ACC112 (cell line): ENCODE data around the gene TSPAN9.
A peak's percentile ranks its signal among the peaks of the same experiment; 100 is the strongest.

ENCODE experiments used
- H2AFZ ChIP-seq: fragments of 200-600 bp; sonication (generic); one replicate; pipeline ENCODE4 v1.6.0; 2017; ENCODE audit warnings: antibody characterized with exemption, low read length; ENCODE audit not compliant: unreplicated experiment
- H3K27ac ChIP-seq: fragments of 200-600 bp; sonication (generic); 2 replicates; pipeline ENCODE4 v1.5.1; 2014; ENCODE audit warnings: low read depth, mild to moderate bottlenecking, antibody characterized with exemption, low read length, moderate library complexity
- H3K27me3 ChIP-seq: fragments of 200-600 bp; sonication (generic); 2 replicates; pipeline ENCODE4 v1.6.1; 2014; ENCODE audit warnings: mild to moderate bottlenecking, antibody characterized with exemption, low read length, moderate library complexity, mixed read lengths; ENCODE audit not compliant: insufficient read depth
- H3K36me3 ChIP-seq: fragments of 200-600 bp; sonication (generic); 2 replicates; pipeline ENCODE4 v1.6.1; 2016; ENCODE audit warnings: mild to moderate bottlenecking, antibody characterized with exemption, low read length, moderate library complexity, mixed read lengths; ENCODE audit not compliant: insufficient read depth
- H3K4me1 ChIP-seq: fragments of 200-600 bp; sonication (generic); one replicate; pipeline ENCODE4 v1.6.1; 2016; ENCODE audit warnings: low read length, mixed read lengths; ENCODE audit not compliant: insufficient read depth, unreplicated experiment, control insufficient read depth
- H3K4me3 ChIP-seq: fragments of 200-600 bp; sonication (generic); 2 replicates; pipeline ENCODE4 v1.5.1; 2014; ENCODE audit warnings: mild to moderate bottlenecking, low read depth, low read length
- H3K79me2 ChIP-seq: fragments of 200-600 bp; sonication (generic); one replicate; pipeline ENCODE4 v1.6.0; 2016; ENCODE audit warnings: low read length; ENCODE audit not compliant: control insufficient read depth, unreplicated experiment, insufficient read depth

The TSPAN9 gene

GRCh38 chr12:3078086-3078820, 1.1 kb downstream of the TSPAN9 start:
- H2AFZ ChIP-seq, result peak overlapping the region; percentile 71
- no peaks in the 10 kb centered on the region for H3K36me3 ChIP-seq
- no peak overlapping the region for H3K27ac ChIP-seq
- H3K4me3 ChIP-seq, result peak overlapping the region; percentile 80
- no peaks in the 10 kb centered on the region for H3K27me3 ChIP-seq
- H3K4me1 ChIP-seq, result peaks cover 9% of the 10 kb centered on the region
- no peaks in the 10 kb centered on the region for H3K79me2 ChIP-seq

- Histone ChIP-seq H3K27me3 (no peaks in the 10 kb centered on the region), H2AFZ (no peak overlapping the region), H3K4me3 (no peak overlapping the region), H3K4me1 (peaks cover 4% of the 10 kb centered on the region), H3K27ac (no peak overlapping the region), H3K79me2 (no peaks in the 10 kb centered on the region), H3K36me3 (no peaks in the 10 kb centered on the region)
Measured at GRCh38 chr12:3081091-3081490, 3.9 kb downstream of the TSPAN9 start.

GRCh38 chr12:3081886-3082285, 4.7 kb downstream of the TSPAN9 start:
- no peaks in the 10 kb centered on the region for H3K36me3 ChIP-seq
- H3K4me3 ChIP-seq, result no peak overlapping the region
- peaks cover 4% of the 10 kb centered on the region for H3K4me1 ChIP-seq
- no peak overlapping the region for H2AFZ ChIP-seq
- H3K79me2 ChIP-seq, result no peaks in the 10 kb centered on the region
- no peaks in the 10 kb centered on the region for H3K27me3 ChIP-seq
- no peak overlapping the region for H3K27ac ChIP-seq

GRCh38 chr12:3083241-3083920, 6.2 kb downstream of the TSPAN9 start:
- H3K36me3 ChIP-seq, result no peaks in the 10 kb centered on the region
- no peaks in the 10 kb centered on the region for H3K79me2 ChIP-seq
- H3K27me3 ChIP-seq, result no peaks in the 10 kb centered on the region
- no peak overlapping the region for H2AFZ ChIP-seq
- no peak overlapping the region for H3K27ac ChIP-seq
- no peak overlapping the region for H3K4me3 ChIP-seq
- no peaks in the 10 kb centered on the region for H3K4me1 ChIP-seq

GRCh38 chr12:3083921-3084347, 6.8 kb downstream of the TSPAN9 start:
- Histone ChIP-seq H2AFZ (no peak overlapping the region), H3K4me1 (no peaks in the 10 kb centered on the region), H3K4me3 (no peak overlapping the region), H3K36me3 (no peaks in the 10 kb centered on the region), H3K27me3 (no peaks in the 10 kb centered on the region), H3K27ac (no peak overlapping the region), H3K79me2 (no peaks in the 10 kb centered on the region)

GRCh38 chr12:3084742-3085141, 7.6 kb downstream of the TSPAN9 start:
- H3K4me1 ChIP-seq, result no peaks in the 10 kb centered on the region
- H3K27ac ChIP-seq, result no peak overlapping the region
- H3K4me3 ChIP-seq, result no peak overlapping the region
- no peak overlapping the region for H2AFZ ChIP-seq
- H3K79me2 ChIP-seq, result no peaks in the 10 kb centered on the region
- H3K27me3 ChIP-seq, result no peaks in the 10 kb centered on the region
- no peaks in the 10 kb centered on the region for H3K36me3 ChIP-seq

GRCh38 chr12:3085341-3086139, 8.4 kb downstream of the TSPAN9 start:
- Histone ChIP-seq H3K36me3 (no peaks in the 10 kb centered on the region), H3K4me3 (no peak overlapping the region), H3K4me1 (no peaks in the 10 kb centered on the region), H3K27me3 (no peaks in the 10 kb centered on the region), H3K79me2 (no peaks in the 10 kb centered on the region), H2AFZ (no peak overlapping the region), H3K27ac (no peak overlapping the region)

GRCh38 chr12:3086211-3086610, 9.0 kb downstream of the TSPAN9 start:
- H3K4me1 ChIP-seq, result no peaks in the 10 kb centered on the region
- no peaks in the 10 kb centered on the region for H3K36me3 ChIP-seq
- no peaks in the 10 kb centered on the region for H3K27me3 ChIP-seq
- no peak overlapping the region for H3K27ac ChIP-seq
- no peak overlapping the region for H3K4me3 ChIP-seq
- H3K79me2 ChIP-seq, result no peaks in the 10 kb centered on the region
- no peak overlapping the region for H2AFZ ChIP-seq

GRCh38 chr12:3086729-3087323, 9.6 kb downstream of the TSPAN9 start:
- Histone ChIP-seq H3K27me3 (no peaks in the 10 kb centered on the region), H3K79me2 (no peaks in the 10 kb centered on the region), H2AFZ (no peak overlapping the region), H3K4me1 (no peaks in the 10 kb centered on the region), H3K27ac (no peak overlapping the region), H3K4me3 (no peak overlapping the region), H3K36me3 (no peaks in the 10 kb centered on the region)

GRCh38 chr12:3087758-3088650, 10.8 kb downstream of the TSPAN9 start:
- Histone ChIP-seq H3K79me2 (no peaks in the 10 kb centered on the region), H3K4me3 (no peak overlapping the region), H2AFZ (no peak overlapping the region), H3K36me3 (no peaks in the 10 kb centered on the region), H3K27ac (no peak overlapping the region), H3K27me3 (no peaks in the 10 kb centered on the region), H3K4me1 (no peaks in the 10 kb centered on the region)
